CD4-positive, alpha-beta T cell treated with Interleukin-4 for 1 hour (primary cell): ENCODE data around the gene TIMM13.

ENCODE experiments used
- DNase-seq, 2 donors: peaks; one replicate each; pipeline ENCODE4 v3.0.0-alpha.2; 2020 to 2022

TIMM13 gene

DNA sequence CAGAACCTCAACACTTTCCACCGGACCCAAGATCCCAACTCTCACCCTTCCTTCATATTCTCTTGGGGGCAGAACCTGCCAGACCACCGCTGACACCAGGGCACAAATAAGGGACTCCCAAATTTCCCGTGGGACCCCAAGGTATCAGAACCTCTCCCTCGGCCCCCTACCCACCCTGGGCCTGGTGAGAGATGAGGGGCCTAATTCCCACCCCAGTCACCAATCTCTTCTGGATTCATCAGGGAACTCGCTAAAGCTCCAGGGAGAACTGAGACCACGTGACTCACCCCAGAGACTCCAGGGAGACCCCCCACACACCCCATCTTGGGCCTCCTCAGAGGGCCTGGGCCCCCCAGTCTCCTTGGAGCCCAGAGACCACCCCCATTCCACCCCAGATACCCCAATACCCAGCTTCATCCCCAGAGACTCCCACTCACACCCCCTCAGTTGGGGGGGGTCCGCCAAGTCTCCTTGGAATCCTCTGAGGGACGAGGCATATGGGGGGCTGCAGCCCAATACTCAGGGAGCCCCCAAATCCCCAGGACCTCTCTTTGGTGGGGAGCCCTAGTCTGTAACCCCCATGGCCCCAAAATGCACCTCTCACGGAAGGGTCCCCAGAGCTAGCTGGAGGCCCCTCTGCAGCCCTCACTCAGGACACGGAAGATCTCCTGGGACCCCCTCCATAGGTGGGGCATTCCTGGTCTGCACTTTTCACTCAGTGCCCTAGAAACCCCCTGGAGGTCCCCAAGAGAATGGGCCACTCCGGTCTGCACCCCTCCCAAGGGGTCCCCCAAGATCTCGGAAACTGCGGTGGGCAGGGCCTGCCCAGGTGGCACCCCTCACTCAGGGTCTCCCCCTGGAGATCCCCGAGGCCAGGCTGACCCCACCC is 27.8 kb upstream of the TIMM13 start:
- no peak for DNase-seq

DNA sequence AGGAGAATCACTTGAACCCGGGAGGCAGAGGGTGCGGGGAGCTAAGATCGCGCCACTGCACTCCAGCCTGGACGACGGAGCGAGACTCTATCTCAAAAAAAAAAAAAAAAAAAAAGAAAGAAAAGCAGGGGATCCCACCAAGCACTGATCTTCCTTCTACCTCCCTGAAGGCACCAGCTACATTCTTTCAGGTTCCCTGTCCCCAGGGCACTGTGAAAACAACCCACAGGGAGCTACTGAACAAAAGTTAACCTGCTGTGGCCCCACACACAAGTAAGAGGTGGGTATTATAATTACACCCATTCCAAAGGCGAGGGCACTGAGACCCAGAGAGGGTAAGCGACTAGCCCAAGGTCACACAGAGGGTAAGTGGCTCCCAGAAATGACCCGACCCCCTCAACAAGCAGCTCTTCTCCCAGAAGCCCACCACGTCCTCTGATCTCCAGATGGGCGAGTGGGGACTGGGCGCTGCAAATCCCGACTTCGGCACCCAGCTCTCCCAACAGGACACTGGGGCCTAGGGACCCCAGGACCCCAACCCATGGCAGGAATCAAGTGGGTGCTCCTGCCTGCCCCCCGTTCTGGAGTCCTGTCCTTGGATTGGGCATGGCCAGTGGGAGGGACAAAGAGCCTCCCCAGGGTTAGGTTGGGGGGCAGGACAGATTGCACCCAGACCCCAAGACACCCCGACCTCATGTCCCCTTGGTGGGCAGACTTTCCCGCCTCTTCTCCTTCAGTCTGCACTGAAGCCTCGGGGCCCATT is 27.0 kb upstream of the TIMM13 start:
- DNase-seq: no peak

DNA sequence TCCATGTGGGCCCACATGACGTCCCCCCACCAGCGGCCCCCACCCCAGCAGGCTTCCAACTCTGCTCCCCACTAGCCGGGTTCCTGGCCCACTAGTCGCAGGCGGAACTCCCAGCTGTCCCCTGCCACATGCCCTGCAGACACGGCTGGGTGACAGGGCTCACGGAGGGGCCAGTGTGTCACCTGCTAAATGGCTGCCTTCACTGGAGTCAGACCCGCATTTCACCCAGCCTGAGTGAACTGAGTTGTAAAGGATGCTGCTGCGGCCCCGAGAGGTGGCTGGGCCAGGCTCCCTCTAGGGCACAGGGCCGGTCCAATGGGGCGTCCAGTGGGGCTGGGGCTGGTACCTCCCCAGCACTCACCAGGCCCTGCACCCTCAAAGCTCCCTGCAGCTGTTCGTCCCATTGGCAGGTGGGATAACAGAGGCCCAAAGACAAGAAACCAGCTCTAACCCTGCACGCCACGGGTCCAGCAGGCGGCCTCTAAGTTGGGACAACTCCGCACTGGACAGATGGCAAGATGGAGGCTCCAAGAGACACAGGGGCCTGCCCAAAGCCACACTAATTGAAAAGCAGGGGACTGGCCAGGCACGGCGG is 26.1 kb upstream of the TIMM13 start:
- no peak for DNase-seq

DNA sequence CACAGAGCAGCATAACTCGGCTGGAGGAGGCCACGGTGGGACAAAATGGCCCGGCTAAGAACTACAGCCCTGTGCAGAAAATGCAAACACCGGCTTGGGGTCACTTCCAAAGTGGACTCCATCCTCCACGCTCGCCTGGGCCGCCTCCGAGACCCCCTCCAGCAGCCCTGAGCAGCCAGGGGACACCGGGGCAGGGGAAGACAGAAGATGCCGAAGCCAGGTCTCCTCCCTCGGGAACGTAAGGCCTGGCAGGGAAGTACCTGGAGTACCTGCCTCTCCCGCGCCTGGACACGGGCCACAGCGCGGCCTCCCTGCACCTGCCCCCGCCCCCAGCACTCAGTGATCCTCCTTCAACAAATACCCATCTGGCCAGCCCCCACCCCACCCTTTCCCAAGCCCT is 24.4 kb upstream of the TIMM13 start:
- DNase-seq: no peak

DNA sequence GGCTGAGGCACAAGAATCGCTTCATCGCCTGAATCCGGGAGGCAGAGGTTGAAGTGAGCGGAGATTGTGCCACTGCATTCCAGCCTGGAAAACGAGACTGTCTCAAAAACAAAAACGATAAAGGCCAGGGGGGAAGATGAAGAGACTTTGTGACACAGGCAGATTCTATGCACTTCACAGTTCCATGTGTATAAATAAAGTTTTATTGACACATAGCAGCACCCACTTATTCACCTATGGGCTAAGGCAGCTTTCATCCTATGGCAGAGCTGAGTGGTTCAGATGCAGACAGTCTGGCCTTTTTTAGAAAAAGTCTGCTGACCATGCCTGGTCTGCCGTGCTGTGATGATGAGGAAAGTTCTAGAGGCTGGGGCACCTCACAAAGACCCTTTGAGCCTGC is 23.8 kb upstream of the TIMM13 start:
- DNase-seq: no peak

DNA sequence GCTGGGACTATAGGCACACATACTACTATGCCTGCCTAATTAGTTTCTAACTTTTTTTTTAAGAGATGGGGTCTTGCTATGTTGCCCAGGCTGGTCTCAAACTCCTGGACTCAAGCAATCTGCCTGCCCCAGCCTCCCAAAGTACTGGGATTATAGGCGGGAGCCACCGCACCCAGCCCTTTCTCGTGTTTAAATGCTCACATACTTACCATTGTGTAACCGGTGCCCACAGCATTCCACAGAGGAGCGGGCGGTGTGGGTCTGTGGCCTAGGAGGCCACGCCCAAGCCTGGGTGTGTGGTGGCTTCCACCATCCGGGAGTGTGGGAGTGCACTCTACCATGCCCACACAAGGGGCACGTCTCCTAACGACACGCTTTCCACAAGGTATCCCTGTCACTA is 21.6 kb upstream of the TIMM13 start:
- DNase-seq: no peak

DNA sequence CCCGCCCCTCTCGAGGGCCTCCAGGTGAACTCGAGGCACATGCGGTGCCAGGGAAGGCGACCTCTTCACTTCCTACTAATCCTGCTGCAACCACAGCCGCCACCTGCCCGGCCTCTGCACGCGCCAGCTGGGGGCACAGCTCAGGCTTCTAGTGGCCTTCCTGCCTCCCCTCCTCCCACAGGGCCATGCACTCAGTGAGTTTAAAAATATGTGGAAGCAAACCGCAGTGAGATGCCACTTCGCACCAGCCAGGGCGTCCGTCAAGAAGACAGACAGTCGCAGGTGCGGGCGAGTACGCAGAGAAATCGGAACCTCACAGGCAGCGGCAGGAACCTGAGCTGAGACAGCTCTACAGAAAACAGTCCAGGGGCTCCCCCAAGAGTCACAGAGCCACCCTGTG is 19.0 kb upstream of the TIMM13 start:
- DNase-seq: peak; percentile 25 to 50

DNA sequence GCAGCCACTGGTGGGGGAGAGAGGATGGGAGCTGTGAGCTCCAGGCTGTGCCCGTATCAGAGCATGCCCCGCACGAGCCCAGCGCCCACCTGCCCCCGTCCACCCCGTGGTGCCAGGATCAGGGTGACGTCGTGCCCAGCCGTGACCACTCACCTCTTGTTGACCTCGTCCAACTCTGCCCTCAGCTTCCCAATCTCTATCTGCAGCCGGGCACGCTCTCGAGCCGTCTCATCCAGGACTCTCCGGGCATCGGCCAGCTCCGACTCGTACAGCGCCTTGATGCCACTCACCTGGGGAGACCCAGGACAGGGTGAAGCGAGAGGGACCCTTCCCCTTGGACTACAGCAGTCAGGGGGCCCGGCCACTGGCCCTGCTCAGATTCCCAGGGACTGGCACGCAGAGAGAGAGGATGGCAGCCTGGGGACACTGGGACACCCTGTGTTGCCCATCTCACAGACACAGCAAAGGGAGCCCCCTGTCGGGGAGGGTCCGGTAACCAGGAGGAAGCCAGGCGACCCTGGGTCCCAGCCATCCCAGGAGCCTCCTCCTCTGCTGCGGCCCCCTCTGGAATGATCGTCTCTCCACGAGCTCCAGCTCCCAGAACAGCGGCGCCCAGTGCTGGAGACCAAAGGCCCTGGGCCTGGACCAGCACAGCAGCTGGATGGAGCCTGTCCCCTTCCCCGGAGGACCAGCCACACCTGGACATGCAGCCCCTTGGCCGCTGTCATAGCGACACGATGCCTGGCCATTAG is 17.0 kb upstream of the TIMM13 start:
- DNase-seq: no peak

DNA sequence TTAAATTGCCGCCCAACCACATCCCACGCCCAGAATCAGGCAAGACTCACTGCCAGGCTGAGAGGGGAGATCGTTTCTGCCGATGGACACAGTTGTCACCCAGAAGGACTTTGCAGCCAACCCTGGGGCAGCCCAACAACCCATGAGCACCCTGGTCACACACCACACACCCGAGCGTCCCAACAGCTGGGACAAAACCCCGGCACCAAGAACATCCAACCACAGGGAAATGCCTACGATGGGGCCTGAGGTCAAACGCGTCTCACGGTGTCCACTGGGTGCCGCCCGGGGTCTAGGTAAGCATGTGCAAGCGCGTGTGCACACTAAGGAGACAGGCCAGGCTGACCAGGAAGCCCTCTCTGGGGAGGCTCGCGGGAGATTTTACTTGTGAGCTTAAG is 16.4 kb upstream of the TIMM13 start:
- DNase-seq: no peak

DNA sequence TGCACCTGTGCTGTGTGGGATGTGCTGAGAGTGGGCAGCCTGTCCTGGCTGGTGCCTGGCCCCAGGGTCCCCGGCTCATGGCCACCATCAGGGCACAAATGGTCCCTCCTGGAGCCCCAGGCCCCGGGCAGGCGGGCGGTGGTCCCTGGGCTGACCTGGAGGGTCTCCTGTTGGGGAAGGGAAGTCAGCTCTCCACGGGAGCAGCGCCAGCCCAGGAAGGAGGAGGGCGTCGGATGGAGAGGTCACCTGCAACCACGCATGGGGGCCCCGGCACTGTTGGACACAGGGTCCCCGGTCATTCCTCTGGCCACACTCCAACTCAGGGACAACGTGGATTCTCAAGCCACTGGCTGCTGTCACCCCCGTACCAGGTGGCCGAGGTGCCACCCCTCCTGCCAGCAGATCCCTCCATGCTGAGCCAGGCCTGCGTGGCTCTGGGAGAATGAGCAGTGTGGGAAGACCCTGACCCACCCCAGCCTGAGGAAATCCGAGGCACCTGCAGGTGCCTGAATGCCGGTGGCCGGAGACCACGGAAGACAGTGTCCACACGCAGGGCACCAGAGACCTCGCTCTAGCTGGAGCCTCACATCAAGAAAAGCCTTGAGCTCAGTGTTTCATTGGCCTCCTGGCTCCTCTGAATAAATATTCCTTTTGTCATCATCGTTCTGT is 15.9 kb upstream of the TIMM13 start:
- no peak for DNase-seq

DNA sequence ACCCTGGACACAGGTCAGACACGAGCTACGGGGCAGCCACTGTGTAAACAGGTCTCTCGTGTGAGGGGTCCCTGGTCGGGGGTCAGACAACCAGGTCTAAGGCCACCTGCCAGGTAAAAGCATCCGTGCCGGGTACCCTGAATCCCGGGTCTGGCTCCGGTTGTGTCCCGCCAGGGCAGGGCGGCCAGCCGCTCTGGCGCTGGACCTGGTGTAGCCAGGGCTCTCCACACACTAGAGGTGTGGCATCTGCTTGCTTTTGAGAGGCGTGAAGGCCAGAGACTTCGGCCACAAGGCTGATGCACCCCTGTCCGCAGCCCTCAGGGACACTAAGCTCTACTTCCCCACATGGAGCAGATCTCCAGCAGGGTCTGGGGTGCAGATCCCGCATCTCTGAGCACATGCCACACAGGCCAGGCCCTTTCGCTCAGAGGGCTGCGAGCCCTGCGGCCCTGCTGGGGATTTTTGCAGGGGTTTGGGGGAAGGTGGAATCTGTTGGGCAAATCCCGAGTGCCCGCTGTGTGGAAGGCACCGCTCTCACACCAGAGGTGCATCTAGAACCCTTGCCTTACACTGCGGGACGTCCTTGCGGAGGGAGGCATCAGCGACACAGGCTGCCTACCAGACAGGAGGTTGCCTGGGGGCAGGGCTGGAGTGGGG is 13.8 kb upstream of the TIMM13 start:
- no peak for DNase-seq

DNA sequence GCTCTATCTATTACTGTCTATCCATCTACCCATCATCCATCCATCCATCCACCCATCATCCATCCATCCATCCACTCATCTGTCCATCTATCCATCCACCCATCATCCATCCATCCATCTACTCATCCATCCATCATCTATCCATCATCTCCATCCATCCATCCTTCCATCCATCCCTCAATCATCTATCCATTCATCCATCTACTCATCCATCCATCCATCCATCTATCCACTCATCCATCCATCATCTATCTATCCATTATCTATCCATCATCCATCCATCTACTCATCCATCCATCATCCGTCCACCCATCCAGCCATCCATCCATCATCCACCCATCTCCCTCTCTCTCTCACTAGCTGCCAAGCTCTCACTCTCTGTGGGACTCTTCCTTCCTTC is 13.1 kb upstream of the TIMM13 start:
- no peak for DNase-seq

DNA sequence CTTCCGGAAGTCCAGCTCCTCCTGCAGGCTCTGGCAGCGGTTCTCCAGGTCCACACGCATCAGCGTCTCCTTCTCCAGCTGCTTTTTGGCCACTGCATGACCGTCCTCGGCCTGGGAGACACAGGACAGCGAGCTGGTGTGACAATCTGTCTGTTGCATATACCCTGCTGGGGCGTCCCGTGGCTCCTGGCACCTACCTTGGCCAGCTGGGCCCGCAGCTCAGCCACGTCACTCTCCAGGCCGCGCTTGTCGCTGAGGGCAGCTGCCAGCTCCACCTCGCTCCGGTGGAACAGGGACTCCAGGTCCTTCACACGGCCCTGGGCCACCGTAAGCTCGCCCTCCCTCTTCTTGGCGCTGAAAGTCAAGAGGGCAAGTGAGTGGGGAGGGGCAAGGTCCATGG is 10.8 kb upstream of the TIMM13 start:
- DNase-seq: no peak

DNA sequence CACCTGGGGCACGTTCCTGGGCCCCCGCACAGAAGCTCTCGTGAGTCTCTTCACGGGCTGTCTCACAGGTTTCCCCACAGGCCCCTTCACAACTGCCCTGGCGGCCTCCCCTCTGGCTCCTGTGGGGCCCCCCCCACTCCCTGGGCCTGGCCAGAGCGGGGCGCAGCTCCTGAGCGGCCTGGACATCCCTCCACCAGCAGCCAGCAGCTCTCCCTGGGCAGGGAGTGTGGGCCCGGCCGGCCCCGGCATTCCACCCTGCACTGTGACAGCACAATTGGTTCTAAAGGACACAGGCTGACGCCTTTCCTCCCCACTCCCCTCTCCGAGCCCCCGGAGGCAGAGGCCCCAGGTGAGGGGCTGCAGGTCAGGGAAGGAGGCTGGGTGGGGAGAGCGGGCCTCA is 9.5 kb upstream of the TIMM13 start:
- DNase-seq: no peak

DNA sequence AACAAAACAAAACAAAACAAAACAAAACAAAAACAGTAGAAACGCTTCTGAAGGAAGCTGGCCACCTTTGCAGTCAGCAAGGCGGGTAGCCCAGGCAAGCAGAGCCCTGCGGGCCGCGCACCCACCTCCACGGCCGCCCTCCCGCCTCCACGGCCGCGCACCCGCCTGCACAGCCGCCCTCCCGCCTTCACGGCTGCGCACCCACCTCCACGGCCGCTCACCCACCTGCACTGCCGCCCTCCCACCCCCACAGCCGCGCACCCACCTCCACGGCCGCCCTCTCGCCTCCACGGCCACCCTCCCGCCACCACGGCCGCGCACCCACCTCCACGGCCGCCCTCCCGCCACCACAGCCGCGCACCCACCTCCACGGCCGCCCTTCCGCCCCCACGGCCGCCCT is 9.0 kb upstream of the TIMM13 start:
- DNase-seq: no peak

DNA sequence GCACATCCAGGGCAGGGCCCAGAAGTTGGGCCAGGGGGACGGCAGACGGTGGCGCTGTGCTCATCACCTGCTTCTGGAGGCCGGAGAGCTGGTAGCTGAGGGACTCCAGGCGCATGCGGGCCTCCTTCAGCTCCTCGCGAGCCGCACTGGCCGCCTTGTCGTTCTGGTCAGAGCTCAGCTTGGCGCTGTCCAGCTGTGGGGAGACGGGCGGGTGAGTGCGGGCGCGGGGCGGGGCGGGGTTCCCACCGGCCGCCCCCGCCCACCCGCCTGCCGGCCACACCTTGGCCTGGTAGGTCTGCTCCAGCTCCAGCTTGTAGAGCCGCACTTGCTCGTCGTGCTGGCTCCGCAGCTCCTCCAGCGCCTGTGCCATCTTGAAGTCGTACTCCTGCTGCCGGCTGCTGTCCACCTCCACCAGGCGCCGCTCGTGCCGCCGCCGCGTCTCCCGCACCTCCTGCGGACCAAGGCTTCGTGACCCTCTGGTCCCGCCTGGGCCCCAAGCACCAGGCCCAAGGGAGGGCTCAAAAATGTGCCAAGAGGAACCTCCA is 7.4 kb upstream of the TIMM13 start:
- no peak for DNase-seq

DNA sequence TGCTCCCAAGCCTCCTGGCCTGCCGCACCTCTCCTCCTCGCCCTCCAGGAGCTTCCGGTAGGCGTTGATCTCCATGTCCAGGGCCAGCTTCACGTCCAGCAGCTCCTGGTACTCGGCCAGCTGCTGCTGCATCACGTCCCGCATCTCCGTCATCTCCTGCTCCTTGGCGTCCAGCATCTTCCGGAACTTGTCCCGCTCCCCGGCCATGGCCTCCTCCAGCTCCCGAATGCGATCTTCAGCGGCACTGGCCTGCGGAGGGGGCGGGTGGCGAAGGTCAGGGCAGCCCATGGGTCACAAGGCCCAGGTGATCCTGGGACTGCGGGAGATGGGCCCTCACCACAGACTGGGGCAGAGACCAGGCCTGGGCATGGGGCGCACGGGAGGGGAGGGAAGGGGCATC is 6.9 kb upstream of the TIMM13 start:
- no peak for DNase-seq

DNA sequence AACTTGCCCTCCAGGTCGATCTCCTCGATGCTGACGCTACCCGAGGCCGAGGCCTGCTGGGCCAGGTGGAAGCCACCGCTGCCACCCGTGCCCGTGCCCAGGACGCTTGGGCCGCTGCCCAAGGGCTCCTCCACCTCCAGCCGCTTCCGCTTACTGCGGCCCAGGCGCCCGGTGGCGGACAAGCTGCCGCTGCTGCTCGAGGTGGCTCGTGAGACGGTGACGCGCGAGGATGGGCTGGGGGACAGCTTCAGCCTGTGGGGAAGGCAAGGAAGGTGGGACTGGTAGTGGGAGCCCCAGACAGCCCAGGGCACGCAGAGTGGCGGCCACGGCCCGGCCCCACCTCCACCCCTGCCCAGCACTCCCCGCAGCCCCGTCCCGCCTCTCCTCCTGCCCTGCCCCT is 6.5 kb upstream of the TIMM13 start:
- DNase-seq: no peak

DNA sequence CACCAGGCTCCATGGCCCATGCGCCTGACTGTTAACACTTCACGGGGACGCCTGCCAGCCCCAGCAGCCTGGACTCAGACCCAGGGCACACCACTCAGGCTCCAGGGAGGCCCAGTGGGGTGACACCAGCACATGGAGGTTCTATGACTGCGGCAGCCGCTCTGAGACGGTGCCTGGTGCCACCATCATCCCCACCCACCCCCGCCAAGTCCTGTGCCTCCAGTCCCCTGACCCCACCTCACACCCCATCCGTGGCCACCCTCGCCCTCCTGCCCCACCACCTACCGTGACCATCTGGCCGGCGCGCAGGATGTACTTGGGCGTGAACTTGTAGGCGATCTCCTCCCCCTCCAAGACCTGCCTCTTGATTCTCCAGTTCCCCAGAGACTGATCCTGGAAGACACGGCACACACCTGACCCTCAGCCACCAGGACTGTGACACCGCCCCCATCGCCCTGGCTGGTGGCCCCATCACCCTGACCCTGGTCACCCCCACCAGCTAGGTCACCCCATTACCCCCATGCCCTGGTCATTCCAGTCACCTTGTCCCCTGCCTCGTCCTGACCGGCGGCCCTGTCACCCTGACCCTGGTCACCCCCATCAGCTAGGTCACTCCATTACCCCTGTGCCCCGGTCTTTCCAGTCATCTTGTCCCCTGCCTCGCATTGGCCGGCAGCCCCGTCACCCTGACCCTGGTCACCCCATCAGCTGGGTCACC is 4.9 kb upstream of the TIMM13 start:
- no peak for DNase-seq

DNA sequence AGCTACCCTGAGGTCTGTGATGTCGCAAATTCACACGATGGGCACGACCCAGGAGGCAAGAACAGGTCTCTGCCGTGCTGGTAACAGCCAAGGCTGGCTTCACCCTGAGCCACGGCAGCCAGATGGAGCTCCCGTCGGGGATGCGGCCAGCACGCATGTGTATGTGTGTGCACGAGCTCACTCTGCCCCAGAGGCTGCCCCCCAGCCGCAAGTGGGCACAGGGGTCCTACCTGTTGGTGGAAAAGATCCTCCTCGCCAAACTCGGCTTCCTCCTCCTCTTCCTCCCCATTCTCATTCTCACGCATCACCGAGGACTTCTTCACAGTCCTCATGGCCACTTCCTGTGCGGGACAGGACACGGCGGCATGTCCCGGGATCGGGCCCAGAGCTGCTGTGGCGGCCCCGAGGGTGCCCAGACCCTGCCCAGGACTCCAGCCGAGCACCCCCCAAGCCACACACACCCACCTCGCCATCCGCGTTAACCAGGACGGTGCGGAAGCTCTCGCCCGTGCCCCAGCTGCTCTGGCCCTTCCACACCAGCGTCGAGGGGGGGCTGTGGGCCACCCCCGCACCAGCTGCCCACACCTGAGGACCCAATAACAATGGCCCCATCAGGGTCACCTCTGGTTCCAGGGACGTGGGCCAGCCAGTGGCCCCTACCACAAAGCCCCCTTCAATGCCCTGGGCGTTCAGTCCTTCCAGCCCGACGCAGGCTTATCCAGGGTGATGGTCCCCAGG is 4.1 kb upstream of the TIMM13 start:
- no peak for DNase-seq
